ENCODE results near the gene AKIRIN2.
"Not testable (repeated sequence)": the region's sequence is repeated elsewhere in the genome, so short reads cannot be mapped to it uniquely, and the experiment has no call there.

Gene AKIRIN2

DNA sequence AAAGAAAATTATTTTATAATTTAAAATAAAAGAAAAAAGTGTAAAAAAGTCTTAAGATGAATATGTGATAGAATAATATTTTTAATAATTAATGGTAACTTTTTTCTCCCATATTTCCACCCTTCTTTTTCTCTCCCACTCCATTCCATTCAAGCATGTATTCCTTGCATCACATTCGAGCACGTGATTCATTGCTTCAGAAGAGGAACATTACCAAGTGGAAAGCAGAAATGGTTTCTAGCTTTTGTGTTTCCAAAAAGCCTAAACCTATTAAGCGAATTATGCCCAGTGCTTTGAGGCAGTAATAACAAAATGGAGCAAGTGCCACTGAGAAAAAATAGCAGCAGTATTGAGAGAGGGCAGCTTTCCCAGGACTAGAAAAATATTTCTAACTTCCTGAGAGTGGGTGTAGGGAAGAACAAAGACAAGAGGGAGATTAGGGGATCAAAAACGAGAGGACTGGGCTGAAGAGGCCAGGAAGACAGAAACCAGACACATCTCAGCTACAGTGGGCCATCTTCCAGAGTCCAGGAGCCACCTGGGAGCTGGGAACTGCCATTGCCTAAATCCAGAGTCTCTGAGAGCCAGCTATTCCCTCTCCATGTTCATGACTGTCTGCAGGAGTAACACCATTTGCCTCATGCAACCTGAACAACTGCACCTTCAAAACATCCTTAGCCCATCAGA lies 15.0 kb upstream of the AKIRIN2 start:
- DNase-seq: no peak

DNA sequence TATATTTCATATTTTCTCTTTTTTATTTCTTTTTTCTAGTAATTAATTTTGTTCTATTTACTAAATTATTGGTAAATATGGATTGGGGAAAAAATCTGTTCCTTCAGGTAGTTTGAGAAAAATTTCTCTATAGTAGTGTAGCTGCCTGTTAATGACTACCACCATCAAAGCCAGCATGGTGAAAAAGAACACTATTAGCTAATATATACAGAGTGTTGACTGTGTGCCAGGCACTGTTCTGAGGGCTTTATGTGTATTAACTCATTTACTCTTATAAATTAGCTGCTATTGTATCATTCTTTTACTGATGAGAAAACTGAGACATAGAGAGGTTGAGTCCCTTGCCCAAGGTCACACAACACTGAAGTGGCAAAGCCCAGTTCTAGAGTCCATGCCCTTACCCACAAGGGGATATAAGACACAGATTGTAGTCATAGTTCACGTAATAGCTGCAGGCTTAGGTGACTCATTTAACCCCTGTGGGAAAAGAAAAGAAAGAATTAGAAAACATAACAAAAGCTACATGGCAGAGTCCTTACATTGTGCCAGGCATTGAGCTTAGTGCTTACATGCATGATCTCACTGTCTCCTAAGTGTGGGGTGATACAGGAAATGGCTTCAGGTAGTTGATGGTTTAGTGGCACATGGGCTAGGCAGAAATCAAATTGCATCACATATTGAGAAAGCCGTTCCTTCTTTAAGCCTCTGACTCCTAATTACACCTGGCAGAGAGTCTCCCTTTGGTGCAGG lies 12.2 kb upstream of the AKIRIN2 start:
- no peak for DNase-seq

DNA sequence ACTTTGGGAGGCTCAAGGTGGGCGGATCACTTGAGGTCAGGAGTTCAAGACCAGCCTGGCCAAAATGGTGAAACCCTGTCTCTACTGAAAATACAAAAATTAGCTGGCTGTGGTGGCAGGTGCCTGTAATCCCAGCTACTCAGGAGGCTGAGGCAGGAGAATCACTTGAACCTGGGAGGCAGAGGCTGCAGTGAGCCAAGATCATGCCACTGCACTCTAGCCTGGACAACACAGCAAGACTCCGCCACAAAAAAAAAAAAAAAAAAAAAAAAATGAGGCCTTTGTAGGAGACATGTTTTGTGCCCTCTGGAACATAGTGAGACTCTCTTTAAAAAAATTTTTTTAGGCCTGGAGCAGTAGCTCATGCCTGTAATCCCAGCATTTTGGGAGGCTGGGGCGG lies 10.7 kb upstream of the AKIRIN2 start:
- DNase-seq: not testable (repeated sequence)

DNA sequence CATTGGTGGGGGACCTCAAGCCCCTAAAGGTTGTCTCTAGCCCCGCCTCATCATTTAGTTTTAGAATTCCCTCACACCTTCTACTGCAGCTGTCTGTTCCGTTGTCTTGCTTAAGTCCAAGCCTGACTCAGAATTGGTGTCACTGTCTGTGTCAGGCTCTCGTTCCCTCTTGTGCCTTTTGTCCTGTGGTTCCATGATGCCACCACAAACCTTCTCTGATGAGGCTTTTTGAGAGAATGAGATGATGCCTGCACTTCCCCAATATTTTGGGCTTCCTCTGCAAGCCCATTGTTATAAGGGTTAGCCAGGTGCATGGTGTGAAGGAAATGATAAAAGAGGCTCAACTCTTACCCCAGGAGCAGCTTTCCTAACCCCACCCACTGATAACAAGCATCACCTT lies 8.1 kb upstream of the AKIRIN2 start:
- no peak for DNase-seq

DNA sequence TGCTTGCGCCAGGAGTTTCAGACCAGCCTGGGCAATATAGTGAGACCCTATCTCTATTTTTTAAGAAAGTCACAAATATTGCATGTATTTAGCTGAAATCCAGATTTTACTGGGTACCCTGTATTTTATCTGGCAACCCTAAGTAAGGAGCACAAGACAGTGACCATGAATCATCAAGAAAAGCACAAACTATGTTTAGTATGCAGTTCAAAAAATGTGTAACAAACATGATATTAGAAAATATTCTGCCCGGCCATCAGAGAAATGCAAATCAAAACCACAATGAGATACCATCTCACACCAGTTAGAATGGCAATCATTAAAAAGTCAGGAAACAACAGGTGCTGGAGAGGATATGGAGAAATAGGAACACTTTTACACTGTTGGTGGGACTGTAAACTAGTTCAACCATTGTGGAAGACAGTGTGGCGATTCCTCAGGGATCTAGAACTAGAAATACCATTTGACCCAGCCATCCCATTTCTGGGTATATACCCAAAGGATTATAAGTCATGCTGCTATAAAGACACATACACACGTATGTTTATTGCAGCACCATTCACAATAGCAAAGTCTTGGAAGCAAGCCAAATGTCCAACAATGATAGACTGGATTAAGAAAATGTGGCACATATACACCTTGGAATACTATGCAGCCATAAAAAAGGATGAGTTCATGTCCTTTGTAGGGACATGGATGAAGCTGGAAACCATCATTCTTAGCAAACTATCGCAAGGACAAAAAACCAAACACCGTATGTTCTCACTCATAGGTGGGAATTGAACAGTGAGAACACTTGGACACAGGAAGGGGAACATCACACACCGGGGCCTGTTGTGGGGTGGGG lies 6.8 kb upstream of the AKIRIN2 start:
- DNase-seq: not testable (repeated sequence)

DNA sequence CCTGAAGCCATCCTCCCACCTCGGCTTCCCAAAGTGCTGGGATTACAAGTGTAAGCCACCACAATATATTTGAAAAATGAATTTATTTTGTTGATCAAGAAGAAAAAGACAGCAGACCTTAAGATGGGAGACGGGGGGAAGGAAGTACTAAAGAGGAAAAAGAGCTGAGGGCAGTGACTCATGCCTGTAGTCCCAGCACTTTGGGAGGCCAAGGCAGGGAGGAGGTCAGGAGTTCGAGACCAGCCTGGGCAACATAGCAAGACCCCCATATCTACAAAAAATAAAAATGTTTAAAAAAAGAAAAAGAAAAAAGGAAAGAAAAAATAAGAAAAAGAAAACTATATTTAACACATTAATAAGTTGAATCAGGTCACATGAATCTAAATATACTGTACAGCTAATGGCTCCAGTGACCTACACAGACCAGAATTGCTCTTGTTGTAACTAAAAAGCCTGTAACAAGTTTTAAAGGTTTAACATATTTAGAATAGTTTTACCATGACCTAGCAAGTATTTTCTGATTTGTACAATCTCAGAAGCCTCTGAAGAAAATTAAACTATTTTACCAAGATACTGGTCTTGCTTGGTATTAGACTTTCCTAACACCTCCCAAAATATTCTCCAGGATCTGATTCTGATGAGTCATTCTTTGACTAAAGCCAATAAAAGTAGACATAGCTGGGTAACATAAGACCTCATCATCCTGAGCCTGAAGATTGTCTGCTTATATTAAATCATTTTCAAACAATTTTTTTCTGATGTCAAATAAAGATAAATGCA lies 4.3 kb upstream of the AKIRIN2 start:
- DNase-seq: no peak

DNA sequence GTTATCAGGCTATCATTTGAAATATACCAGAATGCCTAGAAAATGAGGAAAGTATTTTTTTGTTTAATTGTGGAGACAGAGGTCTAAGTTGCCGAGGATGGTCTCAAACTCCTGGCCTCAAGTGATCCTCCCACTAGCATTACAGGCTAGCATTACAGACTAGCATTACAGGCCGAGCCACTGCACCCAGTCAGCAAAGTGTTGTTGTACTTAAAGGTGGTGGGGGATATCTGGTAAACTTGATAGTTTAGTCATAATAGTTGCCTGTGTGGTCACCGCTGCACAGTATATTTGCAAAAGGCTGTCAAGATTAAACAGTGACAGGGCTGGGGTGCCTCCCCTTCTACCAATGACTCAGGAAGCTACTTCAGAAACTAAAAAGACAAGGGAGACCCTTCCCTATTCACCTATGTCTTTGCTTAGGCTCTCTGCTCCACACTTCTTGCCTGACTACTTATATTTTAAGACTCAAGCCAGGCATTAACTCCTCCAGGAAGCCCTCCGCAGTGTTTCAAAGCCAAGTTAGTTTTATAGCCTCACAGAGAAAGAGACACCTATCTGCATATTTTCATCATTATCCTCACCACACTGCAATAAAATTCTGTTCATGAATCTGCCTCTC lies 3.1 kb upstream of the AKIRIN2 start:
- no peak for DNase-seq

DNA sequence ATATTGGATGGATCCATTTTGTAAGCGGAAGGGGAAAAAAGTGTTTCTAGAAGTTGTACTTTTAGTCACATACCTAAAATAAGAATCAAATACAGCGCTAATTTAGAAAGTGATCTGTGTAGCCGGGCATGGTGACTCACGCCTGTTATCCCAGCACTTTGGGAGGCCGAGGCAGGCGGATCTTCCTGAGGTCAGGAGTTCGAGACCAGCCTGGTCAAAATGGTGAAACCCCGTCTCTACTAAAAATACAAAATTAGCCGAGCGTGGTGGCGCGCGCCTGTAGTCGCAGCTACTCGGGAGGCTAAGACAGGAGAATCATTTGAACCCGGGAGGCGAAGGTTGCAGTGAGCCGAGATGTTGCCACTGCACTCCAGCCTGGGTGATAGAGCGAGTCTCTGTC lies 1.0 kb upstream of the AKIRIN2 start:
- DNase-seq: not testable (repeated sequence)

DNA sequence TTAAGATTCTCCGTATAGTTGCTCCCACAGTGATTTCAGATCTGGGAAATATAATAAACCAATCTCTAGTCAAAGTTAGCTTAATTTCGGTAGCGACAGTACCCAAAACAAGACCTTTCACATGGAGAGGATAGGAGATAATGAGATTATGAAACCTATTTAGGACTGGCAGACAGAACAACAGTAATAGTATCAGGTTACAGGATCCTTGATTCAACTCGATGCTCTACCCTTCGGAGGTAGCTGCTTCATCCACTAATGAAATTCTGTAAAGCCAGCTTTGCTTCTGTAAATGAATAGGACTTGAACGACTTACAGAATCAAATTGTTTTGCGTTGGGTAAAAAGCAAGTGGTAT lies 534 bp upstream of the AKIRIN2 start:
- DNase-seq: no peak

DNA sequence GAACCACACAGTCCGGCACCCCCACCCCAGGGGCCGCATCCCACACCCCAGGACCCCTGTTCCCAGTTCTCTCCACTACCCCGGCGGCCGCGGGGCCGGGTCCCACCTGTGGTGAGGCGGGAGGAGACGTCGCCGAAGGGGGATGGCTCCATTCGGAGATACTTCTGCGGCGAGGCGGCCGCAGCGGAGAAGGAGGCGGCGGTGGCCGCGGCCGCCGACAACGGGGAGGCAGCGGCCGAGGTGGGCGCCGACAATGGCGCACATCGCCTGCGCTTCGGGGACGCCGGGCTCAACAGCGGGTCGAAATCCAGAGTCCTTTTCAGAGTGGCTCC lies 723 bp downstream of the AKIRIN2 start:
- DNase-seq: no peak

DNA sequence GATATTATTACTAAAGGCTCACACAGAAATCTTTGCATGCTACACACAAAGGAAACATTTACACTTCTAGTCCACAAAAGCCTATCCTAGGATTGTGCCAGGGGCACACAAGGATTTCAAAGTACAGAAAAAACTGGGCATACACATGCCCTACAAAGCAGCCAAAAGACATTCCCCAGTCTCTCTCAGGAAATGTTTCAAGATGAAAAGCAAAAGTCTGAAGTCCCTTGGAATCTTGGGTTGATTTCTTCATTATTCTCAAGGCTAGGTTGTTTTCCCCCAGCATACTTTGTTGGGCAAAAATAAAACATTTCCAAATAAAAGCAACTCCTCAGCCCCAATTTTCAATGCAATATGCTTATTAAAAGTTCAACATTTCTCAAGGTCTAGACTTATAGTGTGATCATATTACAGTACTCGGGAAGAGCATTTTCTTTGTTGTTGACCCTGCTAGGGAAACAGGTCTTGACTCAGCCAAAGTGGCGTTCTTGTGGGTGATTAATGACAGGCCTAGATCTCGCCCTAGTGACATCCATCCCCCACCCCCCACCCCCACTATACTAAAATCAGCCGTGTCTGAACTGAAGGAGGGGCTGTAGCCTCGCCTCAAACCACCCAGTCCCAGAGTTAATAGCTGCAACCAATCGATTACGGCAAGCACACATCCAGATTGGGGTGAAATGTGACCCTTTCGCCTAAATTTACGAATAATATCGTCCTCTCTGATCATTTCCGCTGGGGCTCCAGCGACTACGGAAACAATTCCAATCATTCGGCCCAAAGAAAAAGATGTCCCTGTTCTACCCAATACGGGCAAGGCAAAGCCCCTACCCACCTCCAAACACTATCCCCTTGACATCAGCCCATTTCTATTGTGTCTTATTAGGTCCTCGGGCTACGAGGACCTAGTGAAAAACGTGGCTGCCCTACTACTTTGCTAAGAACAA lies 1.4 kb downstream of the AKIRIN2 start:
- DNase-seq: no peak

DNA sequence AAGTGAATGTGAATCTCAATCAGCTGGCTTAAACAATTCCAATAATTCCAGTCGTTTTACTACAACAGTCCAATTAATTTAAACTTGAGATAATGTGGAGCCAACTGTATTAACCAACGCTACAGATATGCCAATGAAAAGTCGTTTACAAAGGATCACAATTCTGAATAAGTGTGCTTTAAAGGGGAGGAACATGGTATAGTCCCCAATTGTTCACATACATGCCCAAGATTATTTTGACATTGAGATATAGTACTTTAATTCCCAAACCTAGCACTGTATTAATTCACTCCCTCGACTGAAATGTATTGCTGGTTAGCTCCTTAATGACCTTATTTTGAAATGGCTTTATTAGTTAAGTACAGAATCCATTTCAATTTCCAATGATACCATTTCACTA lies 2.5 kb downstream of the AKIRIN2 start:
- no peak for DNase-seq

DNA sequence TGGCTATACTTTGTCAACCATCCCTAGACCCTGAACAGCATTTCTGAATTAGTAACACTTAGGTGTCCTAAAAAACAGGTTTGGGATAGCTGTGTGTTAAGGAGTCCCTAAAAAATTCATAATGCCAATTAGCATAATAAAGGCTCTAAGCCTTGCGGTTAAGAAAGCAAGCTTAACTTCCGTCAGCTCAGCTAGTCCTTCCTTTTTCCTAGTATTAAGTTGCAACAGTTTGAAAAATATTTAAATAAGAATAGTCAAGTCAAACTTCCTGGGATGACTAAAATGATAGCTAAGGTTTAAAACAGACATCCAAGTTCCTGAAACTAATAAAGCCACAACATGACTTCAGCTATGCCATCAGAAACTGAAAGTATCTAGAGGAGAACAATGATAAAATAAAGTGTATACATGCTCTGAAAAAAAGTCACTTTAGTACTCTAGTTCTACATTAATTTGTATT lies 3.5 kb downstream of the AKIRIN2 start:
- DNase-seq: no peak

DNA sequence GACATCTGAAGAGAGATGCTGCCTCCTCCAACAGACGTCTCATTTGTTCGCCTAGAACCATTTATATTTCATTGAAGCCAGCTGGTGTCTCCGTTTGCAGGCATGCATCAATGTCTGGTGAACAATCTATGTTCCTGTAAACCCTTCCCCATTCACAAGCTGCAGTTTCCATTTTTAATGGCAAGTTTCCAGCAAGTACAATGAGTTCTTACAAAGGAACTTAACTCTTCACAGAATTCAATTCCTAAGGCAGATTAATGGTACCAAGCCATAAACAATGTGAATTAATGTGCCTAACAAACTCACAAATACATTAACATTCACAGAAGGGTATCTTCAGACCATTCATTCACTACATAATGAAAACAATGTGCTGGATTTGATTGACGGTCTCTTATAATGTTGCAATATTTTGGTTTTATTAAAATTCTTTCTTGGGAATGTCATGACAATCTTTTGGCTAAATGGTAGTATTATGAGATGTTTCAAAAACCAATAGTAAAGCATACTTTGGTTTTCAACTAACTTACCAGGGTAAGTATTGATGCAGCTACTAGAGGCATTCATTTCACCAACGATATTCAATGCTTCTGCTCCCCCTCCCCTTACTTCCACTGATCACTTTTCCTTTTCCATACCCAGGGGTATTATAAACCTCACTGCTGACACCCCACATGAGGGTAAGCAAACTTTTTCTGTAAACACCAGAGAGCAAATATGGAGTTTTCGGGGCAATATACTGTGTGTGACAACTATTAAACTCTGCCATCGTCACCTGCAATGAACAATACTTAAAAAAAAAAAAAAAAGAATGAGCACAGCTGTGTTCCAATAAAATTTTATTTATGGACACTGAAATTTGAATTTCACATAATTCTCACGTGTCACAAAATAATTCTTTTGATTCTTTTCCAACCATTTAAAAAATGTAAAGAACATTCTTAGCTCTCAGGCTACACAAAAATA lies 4.2 kb downstream of the AKIRIN2 start:
- DNase-seq: no peak

DNA sequence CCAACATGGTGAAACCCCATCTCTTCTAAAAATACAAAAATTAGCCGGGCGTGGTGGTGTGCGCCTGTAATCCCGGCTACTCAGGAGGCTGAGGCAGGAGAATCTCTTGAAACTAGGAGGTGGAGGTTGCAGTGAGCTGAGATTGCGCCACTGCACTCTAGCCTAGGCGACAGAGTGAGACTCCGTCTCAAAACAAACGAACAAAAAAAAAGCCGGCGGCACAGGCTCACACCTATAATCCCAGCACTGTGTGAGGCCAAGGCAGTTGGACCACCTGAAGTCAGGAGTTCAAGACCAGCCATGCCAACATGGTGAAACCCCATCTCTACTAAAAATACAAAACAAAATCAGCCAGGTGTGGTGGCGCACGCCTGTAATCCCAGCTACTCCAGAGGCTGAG lies 5.2 kb downstream of the AKIRIN2 start:
- not testable (repeated sequence) for DNase-seq

DNA sequence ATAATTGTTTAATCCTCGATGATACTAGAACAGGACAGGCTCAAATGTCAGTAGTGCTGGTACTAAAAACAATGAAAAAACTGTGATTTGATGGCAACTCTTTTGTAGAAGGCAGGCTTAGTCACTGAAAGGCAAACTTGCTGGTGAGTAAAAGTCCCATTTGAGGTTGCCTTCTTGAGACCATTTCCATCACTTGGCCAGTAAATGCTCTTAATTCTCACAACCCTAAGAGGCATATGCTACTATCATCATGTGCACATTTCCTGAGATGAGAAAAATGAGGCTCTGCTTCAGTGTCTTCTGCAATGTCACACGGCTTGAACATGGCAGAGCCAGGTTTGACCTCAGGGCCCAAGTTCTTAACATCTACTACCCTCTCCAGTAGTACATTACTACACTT lies 9.9 kb downstream of the AKIRIN2 start:
- no peak for DNase-seq

DNA sequence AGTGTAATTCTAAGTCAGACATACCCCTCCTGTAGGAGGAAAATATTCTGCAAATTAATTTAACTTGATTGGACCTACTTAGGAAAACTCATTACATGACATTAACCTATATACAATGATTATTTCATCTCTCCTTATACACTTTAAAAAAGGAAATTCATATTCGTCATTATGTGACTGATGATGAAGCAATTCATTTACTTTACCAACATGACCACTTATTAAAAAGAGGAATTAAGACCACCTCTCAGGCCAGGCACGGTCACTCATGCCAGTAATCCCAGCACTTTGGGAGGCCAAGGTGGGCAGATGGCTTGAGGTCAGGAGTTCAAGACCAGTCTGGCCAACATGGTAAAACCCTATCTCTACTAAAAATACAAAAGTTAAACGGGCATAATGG lies 11.6 kb downstream of the AKIRIN2 start:
- no peak for DNase-seq

DNA sequence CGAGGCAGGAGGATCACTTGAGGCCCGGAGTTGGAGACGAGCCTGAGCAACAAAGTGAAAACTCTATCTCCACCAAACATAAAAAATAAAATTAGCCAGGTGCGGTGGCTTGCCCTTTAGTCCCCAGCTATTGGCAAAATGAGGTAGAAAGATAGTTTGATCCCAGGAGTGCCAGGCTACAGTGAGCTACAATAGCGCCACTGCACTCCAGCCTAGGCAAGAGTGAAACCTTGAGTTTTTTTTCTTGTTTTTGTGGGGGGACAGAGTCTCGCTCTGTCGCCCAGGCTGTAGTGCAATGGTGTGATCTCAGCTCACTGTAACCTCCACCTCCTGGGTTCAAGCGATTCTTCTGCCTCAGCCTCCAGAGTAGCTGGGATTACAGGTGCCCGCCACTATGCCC lies 14.1 kb downstream of the AKIRIN2 start:
- DNase-seq: not testable (repeated sequence)

DNA sequence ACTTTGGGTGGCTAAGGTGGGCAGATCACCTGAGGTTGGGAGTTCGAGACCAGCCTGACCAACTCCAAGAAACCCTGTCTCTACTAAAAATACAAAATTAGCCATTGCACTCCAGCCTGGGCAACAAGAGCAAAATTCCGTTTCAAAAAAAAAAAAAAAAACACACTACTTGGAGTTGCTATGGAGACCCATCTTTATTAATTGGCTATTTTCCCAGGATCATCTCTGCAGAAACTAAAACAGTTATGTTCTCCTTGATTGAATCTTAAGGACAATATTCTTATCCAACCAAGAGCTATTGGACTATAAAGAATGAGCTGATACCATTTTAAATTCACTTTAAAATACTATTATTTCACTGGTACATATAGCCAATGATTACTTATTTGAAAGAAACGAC lies 14.7 kb downstream of the AKIRIN2 start:
- DNase-seq: no peak

DNA sequence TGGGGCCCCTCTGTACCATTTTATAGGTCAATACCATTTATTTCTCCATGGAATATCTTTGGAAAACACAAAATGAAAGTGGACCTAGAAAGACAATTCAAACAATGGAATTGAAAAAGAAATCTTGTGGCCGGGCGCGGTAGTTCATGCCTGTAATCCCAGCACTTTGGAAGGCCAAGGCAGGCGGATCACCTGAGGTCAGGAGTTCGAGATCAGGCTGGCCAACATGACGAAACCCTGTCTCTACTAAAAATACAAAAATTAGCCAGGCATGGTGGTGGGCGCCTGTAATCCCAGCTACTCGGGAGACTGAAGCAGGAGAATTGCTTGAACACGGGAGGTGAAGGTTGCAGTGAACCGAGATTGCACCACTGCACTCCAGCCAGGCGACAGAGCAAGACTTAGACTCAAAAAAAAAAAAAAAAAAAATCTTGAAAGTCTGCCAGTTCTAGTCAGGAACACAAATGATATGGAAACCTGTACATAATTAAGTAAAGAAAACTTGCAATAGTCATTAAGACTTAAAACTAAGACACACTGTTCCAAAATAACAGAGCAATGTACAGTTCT lies 15.3 kb downstream of the AKIRIN2 start:
- not testable (repeated sequence) for DNase-seq
